Measurements from ENCODE around the gene NEGR1. TPM values are rescaled to one million over a fixed set of nuclear protein-coding genes. Genes with fewer than 3 reads are reported as not detected.

The NEGR1 gene
- total RNA-seq, 4 donors from 2014 or later, result 4.1 to 12.4 (median 10.2) TPM

GRCh38 chr1:72075425-72075824 lies 206.9 kb downstream of the NEGR1 start:
- Histone ChIP-seq H3K9me3 (no peaks in the 10 kb centered on the region), H3K4me3 (replicated peaks in 1 of 3) (no peak overlapping the region), H3K36me3 (no peaks in the 10 kb centered on the region), H3K4me1 (no peaks in the 10 kb centered on the region), H3K27ac (no peak overlapping the region), H3K27me3 (no peaks in the 10 kb centered on the region)
- no peak for DNase-seq
- intact Hi-C loops (cut with DNase I), result no loop called here
- TF ChIP-seq POLR2A (IDR thresholded peaks at IDR 0.05) (no peak), CTCF (IDR thresholded peaks at IDR 0.05) (no peak)

GRCh38 chr1:72066431-72066830 lies 215.9 kb downstream of the NEGR1 start:
- WGBS, 2 donors, result 64 to 80% methylated on average over 7 of the region's 7 CpGs
- Histone ChIP-seq H3K27ac (no peak overlapping the region), H3K36me3 (no peaks in the 10 kb centered on the region), H3K4me3 (replicated peaks in 1 of 3) (no peak overlapping the region), H3K9me3 (no peaks in the 10 kb centered on the region), H3K4me1 (no peaks in the 10 kb centered on the region), H3K27me3 (no peaks in the 10 kb centered on the region)
- intact Hi-C loops (cut with DNase I), result no loop called here
- no peak for DNase-seq
- TF ChIP-seq POLR2A (IDR thresholded peaks at IDR 0.05) (no peak), CTCF (IDR thresholded peaks at IDR 0.05) (no peak)

- H3K9me3 ChIP-seq, result no peaks in the 10 kb centered on the region
- H3K4me1 ChIP-seq, result no peaks in the 10 kb centered on the region
- intact Hi-C loops (cut with DNase I), result no loop called here
- no peaks in the 10 kb centered on the region for H3K27me3 ChIP-seq
- no peaks in the 10 kb centered on the region for H3K36me3 ChIP-seq
- no peak overlapping the region for H3K27ac ChIP-seq
- WGBS, 2 donors, result 72 to 81% methylated on average over 3 of the region's 3 CpGs
- H3K4me3 ChIP-seq (replicated peaks in 1 of 3), result no peak overlapping the region
- TF ChIP-seq POLR2A (IDR thresholded peaks at IDR 0.05) (no peak), CTCF (IDR thresholded peaks at IDR 0.05) (no peak)
- no peak for DNase-seq
Observed at GRCh38 chr1:72064196-72065075, 217.9 kb downstream of the NEGR1 start.

GRCh38 chr1:72063364-72064044 lies 218.8 kb downstream of the NEGR1 start:
- no peaks in the 10 kb centered on the region for H3K36me3 ChIP-seq
- intact Hi-C loops (cut with DNase I), result no loop called here
- no peaks in the 10 kb centered on the region for H3K4me1 ChIP-seq
- H3K9me3 ChIP-seq, result no peaks in the 10 kb centered on the region
- WGBS, 2 donors, result 83 to 93% methylated on average over 7 of the region's 7 CpGs
- H3K27me3 ChIP-seq, result no peaks in the 10 kb centered on the region
- DNase-seq, result no peak
- no peak for TF ChIP-seq POLR2A (IDR thresholded peaks at IDR 0.05)
- TF ChIP-seq CTCF (IDR thresholded peaks at IDR 0.05), result no peak
- H3K4me3 ChIP-seq (replicated peaks in 1 of 3), result no peak overlapping the region
- no peak overlapping the region for H3K27ac ChIP-seq

GRCh38 chr1:72062584-72062983 lies 219.8 kb downstream of the NEGR1 start:
- DNase-seq, result no peak
- no peaks in the 10 kb centered on the region for H3K27me3 ChIP-seq
- TF ChIP-seq CTCF (IDR thresholded peaks at IDR 0.05) (no peak), POLR2A (IDR thresholded peaks at IDR 0.05) (no peak)
- H3K9me3 ChIP-seq, result no peaks in the 10 kb centered on the region
- no peak overlapping the region for H3K4me3 ChIP-seq (replicated peaks in 1 of 3)
- no peaks in the 10 kb centered on the region for H3K36me3 ChIP-seq
- no peak overlapping the region for H3K27ac ChIP-seq
- no peaks in the 10 kb centered on the region for H3K4me1 ChIP-seq
- intact Hi-C loops (cut with DNase I), result no loop called here

All from thyroid gland (tissue), 4 donors.